Skeletal muscle cell (primary cell): ENCODE measurements around the gene RBFOX1.

Source experiments
- DNase-seq: peaks from one replicate; pipeline ENCODE4 v3.0.0-alpha.2; 2010; ENCODE audit warnings: low read depth
- H3K4me3 ChIP-seq: 2 replicates; pipeline ENCODE4 v1.5.1; 2011; ENCODE audit warnings: low read depth, mild to moderate bottlenecking, control low read depth, low read length, moderate library complexity

Gene RBFOX1

DNA sequence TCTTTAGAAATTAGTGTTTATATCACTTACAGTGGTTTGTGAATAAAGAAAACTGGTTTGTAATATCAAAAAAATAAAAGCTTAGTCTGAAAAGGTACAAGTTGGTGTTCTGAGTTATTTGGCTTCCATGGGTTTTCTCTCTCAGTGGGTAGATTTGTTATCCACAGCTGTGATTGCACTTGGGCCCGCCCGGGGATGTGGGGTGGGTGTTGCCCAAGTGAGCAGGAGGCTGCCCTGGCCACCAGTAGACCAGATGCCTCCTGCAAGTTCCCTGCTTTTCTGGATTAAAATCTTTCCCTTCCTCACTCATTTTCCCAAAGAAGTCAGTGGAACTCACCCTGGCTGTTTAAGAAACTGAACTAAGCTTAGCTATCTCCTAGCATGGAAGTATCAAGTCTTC lies 380.6 kb downstream of the RBFOX1 start:
- DNase-seq, result no peak
- no peak overlapping the region for H3K4me3 ChIP-seq

DNA sequence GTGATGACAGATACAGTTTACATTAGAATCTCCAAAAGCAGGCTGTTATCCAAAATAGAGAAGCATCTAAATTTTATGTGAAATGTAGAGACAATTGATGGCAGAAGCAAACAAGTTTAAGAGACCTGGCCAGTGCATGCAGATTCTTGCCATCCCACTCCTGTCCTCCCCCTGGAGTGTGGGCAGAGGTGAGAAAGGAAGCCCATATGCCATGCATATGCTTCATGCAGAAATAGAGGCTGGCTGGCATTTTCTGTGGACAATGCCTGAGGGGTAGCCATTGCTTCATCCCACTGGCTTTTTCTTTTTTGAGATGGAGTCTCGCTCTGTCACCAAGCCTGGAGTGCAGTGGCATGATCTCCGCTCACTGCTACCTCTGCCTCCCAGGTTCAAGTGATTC lies 382.1 kb downstream of the RBFOX1 start:
- DNase-seq, result no peak
- H3K4me3 ChIP-seq, result no peak overlapping the region

DNA sequence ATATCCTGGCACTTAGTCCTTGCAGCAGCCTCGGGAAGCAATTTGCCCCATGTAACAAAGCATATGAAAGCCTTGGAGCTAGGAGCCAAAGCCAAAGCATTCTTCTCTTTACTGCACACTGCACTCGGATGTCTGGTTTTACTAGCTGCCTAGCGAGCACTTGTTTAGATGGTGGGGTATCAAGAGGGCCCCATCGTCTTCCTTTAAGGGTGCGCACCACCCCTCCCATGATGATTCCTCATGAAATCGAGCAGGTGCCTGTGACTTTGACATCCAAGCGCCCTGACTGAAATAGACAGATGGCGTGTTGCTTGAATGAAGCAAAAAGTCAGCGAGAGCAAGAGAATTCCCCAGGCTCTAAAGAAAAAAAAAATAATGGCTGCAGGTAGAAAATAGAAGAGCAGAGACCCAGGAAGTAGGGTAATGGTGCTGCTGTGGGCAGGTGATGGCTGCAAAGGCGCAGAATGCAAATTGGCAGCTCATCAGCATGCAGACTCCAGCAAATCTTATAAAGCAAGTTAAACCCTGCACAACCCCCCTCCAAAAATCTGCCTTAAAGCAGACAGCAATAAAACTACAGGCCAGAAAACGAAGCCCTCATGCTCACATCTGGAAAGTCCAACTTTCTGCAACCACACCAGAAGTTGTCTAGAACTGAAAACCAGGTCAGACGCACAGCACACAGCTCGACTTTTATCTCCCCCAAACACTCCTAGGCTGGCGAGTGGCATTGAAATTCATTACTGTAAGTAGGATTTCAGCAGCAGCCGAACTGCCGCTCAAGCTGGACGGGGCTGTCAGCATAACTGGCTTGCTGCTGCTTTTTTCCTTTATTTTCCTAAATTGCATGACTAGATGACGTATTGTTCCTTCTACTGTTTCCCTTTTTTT lies 384.3 kb downstream of the RBFOX1 start:
- no peak overlapping the region for H3K4me3 ChIP-seq
- no peak for DNase-seq

DNA sequence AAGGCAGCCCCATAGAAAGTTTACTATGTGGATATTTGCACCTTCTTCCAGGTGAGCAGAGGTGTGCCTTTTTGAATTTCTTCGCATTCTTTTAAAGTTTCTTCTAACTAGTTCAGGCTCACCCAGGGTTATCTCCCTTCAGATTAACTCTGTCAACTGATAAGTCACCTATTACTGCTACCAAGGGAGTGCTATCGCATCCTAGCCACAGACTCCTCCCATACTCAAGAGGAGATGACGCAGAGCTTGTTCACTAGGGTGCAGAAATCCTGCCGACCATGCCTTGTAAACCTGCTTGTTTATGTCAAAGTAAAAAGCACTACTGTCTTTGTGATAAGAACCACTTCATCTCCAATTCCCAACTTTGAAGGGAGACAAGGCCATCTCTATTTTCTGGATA lies 390.1 kb downstream of the RBFOX1 start:
- no peak for DNase-seq
- H3K4me3 ChIP-seq, result no peak overlapping the region

DNA sequence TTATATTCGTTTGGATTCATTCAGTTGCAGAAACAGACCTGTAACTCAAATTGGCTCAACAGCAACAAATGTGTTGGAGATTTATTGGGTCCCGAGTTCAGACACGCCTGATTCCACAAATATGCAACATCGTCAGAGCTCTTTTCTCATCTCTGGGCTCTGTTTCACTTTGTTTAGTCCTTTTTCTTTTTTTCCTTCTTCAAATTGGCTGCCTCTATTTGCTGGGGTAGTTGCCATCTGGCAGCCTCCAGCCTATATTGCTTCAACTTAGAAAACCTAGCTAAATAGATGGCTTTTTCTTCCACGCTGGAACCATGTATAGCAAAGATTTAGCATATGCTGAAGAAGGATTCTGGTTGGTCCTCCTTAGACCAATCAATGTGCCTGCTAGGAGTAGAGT lies 398.5 kb downstream of the RBFOX1 start:
- DNase-seq, result no peak
- H3K4me3 ChIP-seq, result no peak overlapping the region

DNA sequence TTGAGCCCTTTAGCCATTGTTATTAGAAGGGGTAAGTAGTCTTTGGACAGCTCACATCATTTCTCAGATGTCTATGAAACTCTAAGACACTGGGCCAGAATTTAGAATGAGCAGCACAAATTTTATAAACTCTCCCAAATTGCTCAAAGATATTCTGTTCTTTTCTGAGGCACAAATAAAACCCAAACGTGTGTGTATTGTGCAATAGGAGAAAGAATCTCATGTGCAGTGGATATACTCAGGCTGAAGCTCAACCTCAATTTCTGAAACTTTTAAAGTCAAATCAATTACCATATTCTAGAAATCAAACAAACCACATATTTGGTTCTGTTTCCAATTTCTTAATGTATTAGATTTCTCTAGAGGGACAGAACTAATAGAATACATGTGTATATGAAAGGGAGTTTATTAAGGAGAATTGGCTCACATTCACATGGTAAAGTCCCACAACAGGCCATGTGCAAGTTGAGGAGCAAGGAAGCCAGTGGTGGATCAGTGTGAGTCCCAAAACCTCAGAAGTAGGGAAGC lies 403.6 kb downstream of the RBFOX1 start:
- no peak overlapping the region for H3K4me3 ChIP-seq
- DNase-seq, result no peak

DNA sequence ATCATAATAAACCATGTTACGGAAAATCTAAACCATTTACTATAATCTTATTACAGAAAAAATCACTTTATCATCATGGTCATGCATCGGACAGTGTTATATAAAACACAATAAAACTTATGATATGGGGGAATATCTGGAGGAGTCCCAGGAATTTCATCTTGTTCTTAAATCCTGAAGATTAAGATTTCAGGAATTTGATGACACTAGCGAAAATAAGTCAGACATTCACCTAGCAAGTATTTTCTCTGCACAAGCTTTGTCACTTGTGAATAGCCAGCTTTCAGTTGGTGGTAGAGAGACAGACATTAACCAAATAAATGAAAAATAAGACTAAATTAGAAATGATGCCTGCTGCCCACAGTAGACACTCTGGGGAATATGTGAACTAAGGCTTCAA lies 410.0 kb downstream of the RBFOX1 start:
- no peak overlapping the region for H3K4me3 ChIP-seq
- no peak for DNase-seq

DNA sequence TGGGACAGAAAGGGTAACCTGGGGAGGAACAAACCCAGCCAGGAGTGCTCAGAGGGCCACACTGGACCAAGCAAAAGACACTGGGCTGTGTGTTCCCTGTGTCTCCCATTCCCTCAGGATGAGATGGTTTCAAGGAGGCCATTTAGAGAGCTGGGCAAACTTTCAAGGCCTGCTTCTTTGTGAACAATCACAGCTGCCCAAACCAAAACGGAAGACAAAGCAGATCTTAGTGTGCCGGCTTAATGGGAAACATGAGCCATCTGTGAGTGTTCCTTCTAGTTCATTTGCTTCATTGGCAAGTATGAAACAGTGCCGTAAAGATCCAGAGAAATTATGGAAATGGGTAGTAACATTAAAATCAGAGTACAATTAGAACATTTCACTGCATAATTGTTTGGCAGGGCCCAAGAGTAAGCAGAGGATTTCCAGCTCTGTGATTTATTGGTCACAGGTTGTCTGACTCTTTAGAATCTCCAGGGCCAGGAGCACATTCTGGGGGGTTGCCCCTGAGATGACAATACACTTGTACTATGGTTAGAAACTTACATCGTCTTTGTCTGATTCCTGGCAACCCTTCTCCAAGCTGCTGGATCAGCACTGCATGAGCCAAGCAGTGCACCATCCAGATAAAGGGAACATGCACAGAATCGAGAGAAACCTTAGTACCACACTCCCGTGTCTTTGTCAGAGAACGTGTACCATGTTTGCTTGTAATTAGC lies 412.1 kb downstream of the RBFOX1 start:
- H3K4me3 ChIP-seq, result no peak overlapping the region
- no peak for DNase-seq

DNA sequence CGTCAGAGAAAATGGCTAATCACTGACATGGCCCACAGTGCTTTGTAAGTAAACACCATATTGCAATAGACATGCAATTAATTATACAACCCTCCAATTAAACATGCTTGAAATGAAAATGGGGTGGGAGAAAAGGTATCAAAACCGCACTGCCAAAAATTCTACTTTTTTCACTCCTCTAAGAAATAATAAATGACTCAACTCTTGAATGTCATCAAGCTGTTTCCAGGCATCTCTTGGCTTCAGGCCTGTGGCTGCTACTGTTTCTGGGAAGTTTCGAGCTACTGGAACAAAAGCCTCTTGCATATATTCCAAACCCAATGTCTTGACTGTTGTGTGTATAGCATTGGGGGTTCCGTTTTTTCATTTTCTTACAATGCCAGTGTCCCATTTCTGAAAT lies 412.6 kb downstream of the RBFOX1 start:
- no peak for DNase-seq
- H3K4me3 ChIP-seq, result no peak overlapping the region

DNA sequence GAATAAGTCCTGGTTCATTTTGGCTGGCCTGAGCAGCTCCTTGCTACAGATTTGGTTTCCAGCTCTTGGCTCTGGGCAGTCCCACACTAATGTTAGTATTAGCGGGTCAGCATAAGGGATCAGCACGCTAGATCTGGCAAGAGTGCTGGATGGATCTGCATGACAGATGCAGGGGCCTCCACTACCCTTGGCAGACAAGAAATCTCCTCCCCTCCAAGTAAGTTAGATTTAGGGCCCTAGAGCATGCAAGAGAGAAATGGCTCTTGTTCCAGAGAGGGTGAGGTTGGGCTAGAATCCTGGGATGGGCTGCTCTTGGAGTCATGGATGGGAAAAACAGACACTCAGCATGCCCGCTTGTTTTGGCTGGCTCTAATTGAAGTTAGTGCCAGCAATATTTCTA lies 414.3 kb downstream of the RBFOX1 start:
- DNase-seq, result no peak

DNA sequence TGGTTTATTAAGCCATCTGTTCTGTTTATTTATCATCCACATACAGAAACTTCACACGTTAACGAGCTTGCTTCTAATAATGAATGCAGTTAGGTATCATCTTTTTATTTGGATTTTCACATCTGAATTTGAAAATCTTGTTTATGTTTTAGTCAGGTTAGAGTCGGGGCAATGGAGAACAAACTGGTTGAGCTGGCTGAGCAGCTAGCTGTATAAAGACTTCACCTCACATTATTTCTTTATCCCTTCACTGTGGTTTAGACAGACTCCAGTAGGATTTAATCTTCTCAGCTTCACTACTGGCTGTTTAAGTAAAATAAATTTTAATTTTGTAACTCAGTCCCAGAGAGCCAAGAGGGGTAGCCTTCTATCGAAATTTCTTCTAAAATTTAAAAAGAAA lies 415.9 kb downstream of the RBFOX1 start:
- no peak for DNase-seq
- H3K4me3 ChIP-seq, result no peak overlapping the region

More for the DNA sequence above, 414.3 kb downstream of the RBFOX1 start:
- no peak overlapping the region for H3K4me3 ChIP-seq

DNA sequence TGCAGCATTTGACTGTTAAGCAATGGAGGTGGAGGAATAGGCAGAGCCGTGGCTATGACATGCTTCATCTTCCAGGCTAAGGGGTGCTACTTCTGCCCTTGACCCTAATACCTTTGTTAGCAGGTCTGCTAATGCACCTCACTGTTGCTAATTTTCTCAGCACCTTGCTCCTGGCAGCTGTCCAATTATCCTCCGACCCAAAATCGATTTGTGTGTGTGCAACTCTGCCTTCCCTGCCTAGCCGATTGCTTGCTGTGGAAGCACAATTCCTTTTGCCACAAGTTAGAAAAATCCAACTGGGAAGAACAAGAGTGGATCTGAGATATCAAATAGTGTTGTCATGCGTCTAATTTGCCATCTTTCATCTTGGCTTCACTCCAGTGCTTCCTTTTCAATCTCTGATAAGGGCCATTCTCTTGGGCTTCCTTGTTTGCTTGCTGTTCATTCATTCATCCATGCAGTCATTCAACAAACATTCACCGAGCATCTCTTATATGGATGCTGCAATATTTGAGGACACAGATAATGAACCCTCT lies 422.8 kb downstream of the RBFOX1 start:
- H3K4me3 ChIP-seq, result no peak overlapping the region
- no peak for DNase-seq
